SKM-1 treated with dmso at 0.1 percent for 144 hours (cell line): Measurements from ENCODE around the gene CHST15.

Experiments used
- DNase-seq: peaks from one replicate; lab custom pipeline; 2025; ENCODE audit not compliant: unreplicated experiment; lab: John Stamatoyannopoulos, UW

The CHST15 gene

GRCh38 chr10:124083047-124083739 lies 10.2 kb downstream of the CHST15 start:
- DNase-seq = no peak

GRCh38 chr10:124082555-124082954 lies 10.8 kb downstream of the CHST15 start:
- no peak for DNase-seq

DNA sequence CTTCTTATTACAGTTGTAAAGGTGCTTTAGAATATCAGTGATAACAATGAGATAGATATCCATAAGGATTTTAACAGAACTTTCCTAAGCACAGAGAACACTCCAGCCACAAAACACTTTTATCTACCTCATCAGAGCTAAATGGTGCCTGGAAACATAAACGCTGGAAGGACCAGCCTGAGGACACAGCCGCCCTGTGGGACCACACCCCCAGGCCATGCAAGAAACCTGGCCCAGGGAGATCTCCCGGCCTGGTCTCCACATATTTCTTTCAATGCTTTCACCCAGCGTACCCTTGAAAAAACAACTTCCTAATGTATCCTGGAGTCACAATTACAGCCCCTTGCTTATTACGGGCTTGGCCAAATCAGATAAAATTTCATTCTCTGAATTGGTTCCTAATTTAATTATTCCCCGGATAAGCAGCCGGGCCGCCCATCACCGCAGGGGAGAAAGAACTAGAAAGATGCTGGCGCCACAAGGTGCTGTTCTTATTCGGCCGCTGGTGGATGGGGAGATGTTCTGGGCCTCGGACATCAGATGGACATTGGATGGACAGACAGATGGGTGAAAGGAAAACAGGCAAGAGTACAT lies 11.8 kb downstream of the CHST15 start:
- no peak for DNase-seq

- no peak for DNase-seq
Observed at GRCh38 chr10:124079864-124080263, 13.5 kb downstream of the CHST15 start.

GRCh38 chr10:124078714-124079113 lies 14.7 kb downstream of the CHST15 start:
- no peak for DNase-seq

DNA sequence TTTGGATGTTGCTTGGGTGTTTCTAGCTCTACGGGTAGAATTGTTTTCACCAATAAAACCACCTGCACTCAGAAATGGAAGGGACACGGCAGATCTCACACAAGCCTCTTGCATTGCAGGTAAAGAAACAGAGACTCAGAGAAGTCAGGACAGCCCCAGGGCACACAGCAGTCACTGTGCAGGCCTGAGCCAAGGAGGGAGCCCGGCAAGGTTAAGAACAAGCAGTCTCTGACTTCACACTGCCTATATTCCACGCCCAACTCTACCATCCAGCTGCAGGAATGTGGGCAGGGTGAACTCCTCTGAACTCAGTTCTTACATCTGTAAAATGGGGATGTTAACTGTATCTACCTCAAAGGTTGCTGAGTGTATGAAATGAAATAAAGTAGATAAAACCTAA lies 15.4 kb downstream of the CHST15 start:
- DNase-seq = no peak

DNA sequence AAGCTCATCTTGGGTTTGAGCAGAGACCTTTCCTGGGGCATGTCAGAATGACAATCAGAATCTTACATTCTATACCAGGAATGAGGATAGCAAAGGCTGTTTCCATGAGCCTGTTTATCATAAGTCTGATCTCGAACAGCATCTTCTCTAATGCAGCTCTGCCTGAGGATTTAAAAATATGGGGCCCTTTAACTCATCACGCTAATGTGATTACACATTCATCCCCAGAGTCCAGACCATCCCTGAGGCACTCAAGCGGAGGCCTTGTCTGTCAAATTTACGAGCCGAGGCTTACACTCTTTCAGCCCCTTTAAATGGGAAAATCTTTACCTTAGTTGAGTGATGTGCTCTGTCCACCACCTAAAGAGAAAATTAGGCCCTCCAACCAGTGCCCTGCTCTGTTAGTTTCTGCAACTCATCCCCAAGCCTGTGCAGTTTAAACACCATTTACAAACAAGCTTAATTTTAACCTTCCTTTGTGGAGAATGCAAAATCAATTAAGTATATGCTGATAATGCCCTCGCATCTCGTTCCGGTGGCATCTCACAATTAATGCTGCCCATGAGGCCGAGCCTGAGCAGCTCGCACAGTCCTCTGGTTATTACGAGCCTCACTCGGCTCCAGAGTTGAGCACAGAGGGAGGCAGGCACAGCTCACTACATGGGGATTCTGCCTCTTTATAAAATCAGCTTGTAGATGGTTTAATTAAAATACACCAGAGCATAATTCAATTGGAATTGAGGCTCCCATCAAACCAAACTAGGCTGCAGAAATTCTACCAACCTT lies 16.0 kb downstream of the CHST15 start:
- no peak for DNase-seq

GRCh38 chr10:124076148-124076733 lies 17.2 kb downstream of the CHST15 start:
- DNase-seq = no peak

DNA sequence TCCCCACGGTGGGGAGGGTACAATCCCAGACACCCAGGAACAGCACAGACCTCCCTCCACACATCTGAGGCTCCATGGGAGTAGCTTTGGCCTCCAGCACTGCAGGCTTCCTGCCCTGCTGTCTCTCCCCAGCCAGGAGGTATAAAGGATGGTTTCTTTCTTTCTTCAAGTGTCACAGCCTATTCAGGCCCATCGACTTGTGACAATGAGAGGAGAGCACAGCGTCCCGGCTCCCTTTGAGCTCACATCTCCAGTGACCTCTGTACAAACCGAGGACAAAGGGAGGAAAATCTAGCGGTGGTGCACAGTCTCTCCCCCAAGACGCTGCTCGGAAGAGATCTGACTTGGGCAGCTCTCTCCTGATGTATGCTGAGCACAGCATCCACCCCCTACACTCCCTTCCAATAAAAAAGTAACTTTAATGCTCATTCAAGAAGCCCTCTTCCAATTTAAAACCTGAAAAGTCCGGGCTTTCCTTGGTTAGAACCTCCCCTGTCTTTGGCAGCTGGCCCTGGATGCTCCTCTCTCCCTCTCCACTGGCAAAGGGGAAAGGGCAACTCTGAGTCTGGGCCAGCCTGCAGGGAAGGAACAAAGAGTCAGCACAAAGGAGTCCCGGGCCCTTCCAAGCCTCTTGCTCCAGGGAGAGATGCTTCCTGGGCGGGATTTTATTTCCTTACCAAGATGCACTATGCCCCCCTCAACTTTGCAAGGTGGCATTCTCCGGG lies 18.0 kb downstream of the CHST15 start:
- DNase-seq = no peak

GRCh38 chr10:124074501-124075109 lies 18.8 kb downstream of the CHST15 start:
- no peak for DNase-seq

- DNase-seq = no peak
Observed at GRCh38 chr10:124073978-124074377, 19.4 kb downstream of the CHST15 start.

GRCh38 chr10:124072541-124072940 lies 20.9 kb downstream of the CHST15 start:
- no peak for DNase-seq

DNA sequence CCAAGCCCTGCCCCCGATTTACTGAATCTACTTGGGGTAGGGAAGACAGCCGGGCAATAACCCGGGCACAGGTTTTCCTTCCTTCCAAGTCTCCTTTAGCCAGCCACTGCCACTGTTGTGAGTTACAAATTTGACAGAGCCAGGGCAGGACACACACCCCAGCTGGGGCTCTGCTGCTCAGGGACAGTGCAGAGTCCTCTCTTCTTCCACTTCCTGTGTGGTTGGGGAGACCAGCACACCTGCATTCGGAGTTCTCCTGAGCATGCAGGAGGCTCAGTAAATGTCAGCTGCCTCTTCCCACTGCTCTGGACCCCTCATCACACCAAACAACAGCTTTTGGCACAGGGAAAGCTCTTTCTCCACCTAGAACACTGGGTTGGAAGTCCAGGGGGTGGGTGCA lies 21.3 kb downstream of the CHST15 start:
- no peak for DNase-seq

DNA sequence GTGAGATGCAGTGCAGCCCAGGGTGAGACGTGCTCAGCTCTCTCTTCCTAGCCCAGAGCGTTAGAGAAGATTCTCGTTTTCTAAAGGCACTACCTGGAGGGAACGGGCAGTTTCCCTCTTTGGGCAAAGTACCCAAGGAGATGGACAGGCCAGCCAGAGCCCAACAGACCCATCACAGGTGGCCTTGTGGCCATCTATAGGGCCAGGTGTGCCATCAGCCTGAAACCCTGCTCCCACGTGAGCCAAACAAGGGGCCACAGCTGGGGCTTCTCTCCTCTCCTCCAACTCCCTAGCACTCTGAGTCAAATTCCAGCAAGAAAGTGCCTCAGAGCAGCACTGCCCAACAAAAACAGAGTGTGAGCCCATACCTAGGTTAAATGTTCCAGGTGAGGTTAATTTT lies 22.3 kb downstream of the CHST15 start:
- DNase-seq = no peak

- DNase-seq = no peak
Observed at GRCh38 chr10:124070666-124071065, 22.7 kb downstream of the CHST15 start.

GRCh38 chr10:124069341-124070264 lies 23.8 kb downstream of the CHST15 start:
- DNase-seq = no peak

DNA sequence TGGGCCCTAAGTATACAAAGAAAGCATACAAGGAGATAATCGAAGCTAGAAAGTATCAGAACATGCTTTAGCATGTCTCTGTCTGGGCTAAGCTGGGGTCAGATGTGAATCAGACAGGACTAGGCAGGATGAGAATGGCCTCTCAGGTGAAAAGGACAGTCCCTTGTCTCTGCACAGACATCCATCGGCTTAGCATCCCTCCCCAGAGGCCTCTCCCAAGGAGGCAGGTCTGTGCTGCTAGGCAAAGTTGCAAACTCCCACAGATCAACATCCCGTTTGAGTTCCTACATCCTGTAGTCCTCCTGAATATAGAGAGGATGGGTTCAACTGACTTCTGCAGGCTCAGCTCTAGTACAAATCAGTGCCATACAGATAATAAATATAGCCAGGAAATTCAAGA lies 24.5 kb downstream of the CHST15 start:
- DNase-seq = no peak

GRCh38 chr10:124067825-124068400 lies 25.5 kb downstream of the CHST15 start:
- DNase-seq = no peak
